Endothelial cell of umbilical vein (primary cell): ENCODE data around the gene NR1H4. TPM values are rescaled to one million over a fixed set of nuclear protein-coding genes. Genes with fewer than 3 reads are reported as not detected.

Experiments
- BruUV-seq: library from RNA; stranded (reverse); fragments of 400-500 nt; replicated peaks from 2 replicates; lab custom pipeline; 2021; lab: Mats Ljungman, UMichigan
- CTCF ChIA-PET: fragments of 300-600, 350-600 bp; sonication (Branson Sonifier 250); formaldehyde crosslinking; loops from one replicate; lab custom pipeline; 2021; ENCODE audit warnings: antibody characterized with exemption, inconsistent platforms; lab: Charles Lee
- POLR2A ChIA-PET: fragments of 300-600, 350-600 bp; sonication (Branson Sonifier 250); formaldehyde crosslinking; loops from one replicate; lab custom pipeline; 2021; ENCODE audit warnings: antibody characterized with exemption, inconsistent platforms; lab: Charles Lee
- DNase-seq: peaks from one replicate; pipeline ENCODE4 v3.0.0-alpha.2; 2011; ENCODE audit warnings: low read depth, low spot score
- FAIRE-seq: peaks from 2 replicates; lab custom pipeline; 2011; peaks lifted over from hg19 to GRCh38; lab: Jason Lieb, UNC
- H2AFZ ChIP-seq: 2 replicates; pipeline ENCODE4 v1.6.0; 2012; ENCODE audit warnings: low read depth, low read length, control low read depth, inconsistent platforms
- H3K27ac ChIP-seq: 2 replicates; pipeline ENCODE4 v1.5.1; 2011; ENCODE audit warnings: low read depth, mild to moderate bottlenecking, control low read depth, low read length, moderate library complexity; ENCODE audit not compliant: insufficient read depth
- H3K27me3 ChIP-seq, 2 experiments: 2 replicates each; pipeline versions ENCODE4 v1.6.0 to v1.6.1; 2011; ENCODE audit warnings: low read length in 2 of 2, mixed read lengths in 1 of 2; ENCODE audit not compliant: control insufficient read depth in 2 of 2, insufficient read depth in 2 of 2
- H3K36me3 ChIP-seq, 2 experiments: 2 replicates in 1 of 2; 3 replicates in 1 of 2; pipeline ENCODE4 v1.5.1; 2011; ENCODE audit warnings: low read length in 2 of 2, mild to moderate bottlenecking in 1 of 2, moderate library complexity in 1 of 2; ENCODE audit not compliant: control insufficient read depth in 2 of 2, insufficient read depth in 2 of 2; ENCODE audit errors: extremely low read depth in 1 of 2
- H3K4me1 ChIP-seq: 3 replicates; pipeline ENCODE4 v1.5.1; 2011; ENCODE audit warnings: mild to moderate bottlenecking, low read length; ENCODE audit not compliant: control insufficient read depth, insufficient read depth; ENCODE audit errors: extremely low read depth
- H3K4me2 ChIP-seq: 2 replicates; pipeline ENCODE4 v1.6.1; 2011; ENCODE audit warnings: low read length, control low read depth, mixed read lengths; ENCODE audit not compliant: insufficient read depth
- H3K4me3 ChIP-seq, 3 experiments: fragments of 200-600 bp in 1 of 3; sonication (generic), shearing (Covaris generic) in 1 of 3; replicated peaks in 1 of 3; 2 replicates each; pipeline ENCODE4 v1.5.1; 2011 to 2016; ENCODE audit warnings: control low read depth in 3 of 3, low read length in 3 of 3, mild to moderate bottlenecking in 2 of 3, inconsistent platforms in 1 of 3, low read depth in 1 of 3, moderate library complexity in 1 of 3; ENCODE audit not compliant: insufficient read depth in 1 of 3
- H3K79me2 ChIP-seq: 2 replicates; pipeline ENCODE4 v1.6.0; 2012; ENCODE audit warnings: low read length, inconsistent platforms; ENCODE audit not compliant: control insufficient read depth, insufficient read depth
- H3K9ac ChIP-seq: replicated peaks from 2 replicates; pipeline ENCODE3; 2011; ENCODE audit warnings: low read length, control low read depth; ENCODE audit not compliant: insufficient read depth; ENCODE audit errors: extremely low read depth
- H3K9me1 ChIP-seq: replicated peaks from 3 replicates; pipeline ENCODE4 v1.6.0; 2011; ENCODE audit warnings: mild to moderate bottlenecking, low read length; ENCODE audit not compliant: control insufficient read depth, insufficient read depth; ENCODE audit errors: extremely low read depth
- H3K9me3 ChIP-seq: replicated peaks from 2 replicates; pipeline ENCODE4 v1.5.1; 2012; ENCODE audit warnings: low read length, inconsistent platforms; ENCODE audit not compliant: control insufficient read depth, insufficient read depth
- H4K20me1 ChIP-seq: replicated peaks from 2 replicates; pipeline ENCODE3; 2011; ENCODE audit warnings: mild to moderate bottlenecking, low read length; ENCODE audit not compliant: control insufficient read depth, insufficient read depth; ENCODE audit errors: extremely low read depth
- EZH2 ChIP-seq: IDR thresholded peaks from 2 replicates; pipeline ENCODE4 v1.6.1; 2012; ENCODE audit warnings: borderline replicate concordance, low read depth, mild to moderate bottlenecking, moderate library complexity, low read length, inconsistent platforms; ENCODE audit not compliant: severe bottlenecking
- FOS ChIP-seq: IDR thresholded peaks from 2 replicates; pipeline ENCODE4 v1.6.1; 2011; ENCODE audit warnings: mild to moderate bottlenecking, low read length, moderate library complexity, borderline replicate concordance; ENCODE audit not compliant: insufficient read depth
- GATA2 ChIP-seq: IDR thresholded peaks from 2 replicates; pipeline ENCODE4 v1.7.0; 2011; ENCODE audit warnings: low read depth, mild to moderate bottlenecking, moderate library complexity, mixed read lengths, low read length; ENCODE audit not compliant: insufficient read length, insufficient read depth
- JUN ChIP-seq: IDR thresholded peaks from 2 replicates; pipeline ENCODE4 v1.6.1; 2011; ENCODE audit warnings: borderline replicate concordance, low read depth; ENCODE audit not compliant: insufficient read length, insufficient read depth
- MYC ChIP-seq: IDR thresholded peaks from one replicate; pipeline ENCODE4 v1.6.1; 2011; ENCODE audit warnings: mild to moderate bottlenecking, low read depth, low read length
- POLR2A ChIP-seq: IDR thresholded peaks from 2 replicates; pipeline ENCODE4 v1.6.1; 2012; ENCODE audit warnings: low read depth, mild to moderate bottlenecking, control low read depth, low read length
- POLR2AphosphoS5 ChIP-seq: IDR thresholded peaks from 2 replicates; pipeline ENCODE4 v1.6.1; 2012; ENCODE audit warnings: low read depth, mild to moderate bottlenecking, control low read depth, low read length, moderate library complexity; ENCODE audit not compliant: insufficient read depth
- dilution Hi-C: fragments of 300-500 bp; cut with MboI; formaldehyde crosslinking; loops from one replicate; pipeline ENCODE4 v1.15.0; 2019; ENCODE audit warnings: low sequenced_read_pairs; ENCODE audit not compliant: extremely low pct_ligation_motif_present
- intact Hi-C: fragments of 100-400 bp; cut with micrococcal nuclease; formaldehyde crosslinking; loops from one replicate; pipeline ENCODE4 v1.10.0; 2022
- polyA plus RNA-seq, 4 experiments: library from polyadenylated mRNA; depleted of rRNA in 3 of 4; stranded (reverse) in 3 of 4; unstranded in 1 of 4; fragments of >200 nt; gene quantifications; 2 replicates each; pipeline versions ENCODE4 v1.2.1 to v1.2.3, GENCODE V29; 2011 to 2012; ENCODE audit warnings: missing spikeins in 1 of 4
- total RNA-seq: library from RNA; stranded (reverse); gene quantifications from 2 replicates; pipeline ENCODE4 v1.2.3, GENCODE V29; 2021
- TF ChIP-seq, protein P1 (sequence below), 2 donors: IDR thresholded peaks; 1 replicate in 1 of 2; 2 replicates in 1 of 2; pipeline ENCODE4 v1.5.1; 2011; ENCODE audit warnings: low read length in 2 of 2, mild to moderate bottlenecking in 2 of 2, moderate library complexity in 2 of 2, control low read depth in 1 of 2, inconsistent platforms in 1 of 2, low read depth in 1 of 2; ENCODE audit not compliant: insufficient read depth in 1 of 2; ENCODE audit errors: extremely low read depth in 1 of 2
- TF ChIP-seq, protein P2 (sequence below): IDR thresholded peaks from 2 replicates; pipeline ENCODE4 v1.6.1; 2011; ENCODE audit not compliant: insufficient read depth, insufficient read length

NR1H4 gene
- total and polyA plus RNA-seq, 2 donors (not counting 3 experiments of a cell fraction or from before 2014, with no cell fraction given), result not detected

DNA sequence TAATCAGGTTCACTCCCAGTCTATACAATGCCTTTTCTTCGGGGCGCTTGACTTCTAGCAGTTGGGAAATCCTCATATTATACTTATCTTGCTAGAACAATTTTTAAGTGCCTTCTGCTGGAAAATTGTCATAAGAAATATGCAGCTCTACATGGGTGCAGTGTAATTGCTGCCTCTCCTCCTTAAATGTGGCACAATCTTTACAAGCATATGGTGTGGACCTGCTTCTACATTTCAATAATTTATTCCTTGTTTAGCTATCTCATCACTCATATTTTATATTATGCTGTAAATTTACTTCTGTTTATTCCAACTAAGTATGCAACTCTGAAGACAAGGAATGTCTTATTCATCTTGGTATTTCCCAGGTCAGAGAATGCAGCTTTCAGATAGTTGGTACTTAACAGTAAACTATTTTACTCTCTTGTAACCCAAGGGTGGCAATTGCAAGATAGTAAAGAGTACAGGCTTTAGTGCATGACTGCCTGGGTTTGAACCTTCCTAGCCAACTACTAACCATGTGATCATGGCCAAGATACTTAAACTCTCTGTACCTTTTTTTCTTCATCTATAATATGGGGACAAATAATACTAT is 56.2 kb downstream of the NR1H4 start:
- no peaks in the 10 kb centered on the region for H4K20me1 ChIP-seq
- no peaks in the 10 kb centered on the region for H3K4me1 ChIP-seq
- CTCF ChIA-PET, result no interaction called here

DNA sequence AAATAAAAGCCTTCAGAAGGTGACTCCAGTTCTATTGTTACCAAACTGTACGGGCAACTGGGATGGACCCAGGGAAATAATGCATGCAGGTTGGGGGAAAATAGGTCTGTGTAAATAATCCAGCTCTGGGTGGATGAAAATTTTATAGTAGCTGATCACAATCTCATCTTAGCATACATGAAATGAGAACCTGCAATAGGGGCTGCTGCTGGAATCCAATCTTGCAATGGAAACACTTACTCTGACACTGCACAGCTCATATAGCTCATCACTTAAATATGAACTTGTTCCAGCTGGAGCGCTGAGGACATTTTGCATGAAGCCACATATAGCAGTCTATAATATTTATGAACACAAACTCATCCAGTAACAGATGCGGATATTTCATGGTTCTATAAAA is 59.7 kb downstream of the NR1H4 start:
- H3K79me2 ChIP-seq, result no peaks in the 10 kb centered on the region
- H3K9me1 ChIP-seq, result no peaks in the 10 kb centered on the region
- no peaks in the 10 kb centered on the region for H3K9me3 ChIP-seq
- H4K20me1 ChIP-seq, result no peaks in the 10 kb centered on the region
- FAIRE-seq (no peak), DNase-seq (no peak)
- no peaks in the 10 kb centered on the region for H3K27me3 ChIP-seq
- POLR2A ChIA-PET, result no interaction called here
- intact Hi-C loops, result no loop called here
- no peak overlapping the region for H3K27ac ChIP-seq
- no TSS peak for BruUV-seq
- TF ChIP-seq POLR2AphosphoS5, result no peak
- TF ChIP-seq, protein P1, sequence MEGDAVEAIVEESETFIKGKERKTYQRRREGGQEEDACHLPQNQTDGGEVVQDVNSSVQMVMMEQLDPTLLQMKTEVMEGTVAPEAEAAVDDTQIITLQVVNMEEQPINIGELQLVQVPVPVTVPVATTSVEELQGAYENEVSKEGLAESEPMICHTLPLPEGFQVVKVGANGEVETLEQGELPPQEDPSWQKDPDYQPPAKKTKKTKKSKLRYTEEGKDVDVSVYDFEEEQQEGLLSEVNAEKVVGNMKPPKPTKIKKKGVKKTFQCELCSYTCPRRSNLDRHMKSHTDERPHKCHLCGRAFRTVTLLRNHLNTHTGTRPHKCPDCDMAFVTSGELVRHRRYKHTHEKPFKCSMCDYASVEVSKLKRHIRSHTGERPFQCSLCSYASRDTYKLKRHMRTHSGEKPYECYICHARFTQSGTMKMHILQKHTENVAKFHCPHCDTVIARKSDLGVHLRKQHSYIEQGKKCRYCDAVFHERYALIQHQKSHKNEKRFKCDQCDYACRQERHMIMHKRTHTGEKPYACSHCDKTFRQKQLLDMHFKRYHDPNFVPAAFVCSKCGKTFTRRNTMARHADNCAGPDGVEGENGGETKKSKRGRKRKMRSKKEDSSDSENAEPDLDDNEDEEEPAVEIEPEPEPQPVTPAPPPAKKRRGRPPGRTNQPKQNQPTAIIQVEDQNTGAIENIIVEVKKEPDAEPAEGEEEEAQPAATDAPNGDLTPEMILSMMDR (IDR thresholded peaks at IDR 0.05; ENCODE audit: extremely low read depth in 1 of 2, insufficient read depth in 1 of 2, low read depth in 1 of 2, low read length in 2 of 2), result no peak
- no peak for TF ChIP-seq EZH2
- TF ChIP-seq MYC, result no peak
- no peak for TF ChIP-seq GATA2
- no peak for TF ChIP-seq JUN
- TF ChIP-seq FOS, result no peak
- TF ChIP-seq, protein P2, sequence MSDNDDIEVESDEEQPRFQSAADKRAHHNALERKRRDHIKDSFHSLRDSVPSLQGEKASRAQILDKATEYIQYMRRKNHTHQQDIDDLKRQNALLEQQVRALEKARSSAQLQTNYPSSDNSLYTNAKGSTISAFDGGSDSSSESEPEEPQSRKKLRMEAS, result no peak
- TF ChIP-seq POLR2A, result no peak
- no peak overlapping the region for H3K4me2 ChIP-seq
- no peaks in the 10 kb centered on the region for H3K36me3 ChIP-seq
- no peak overlapping the region for H3K9ac ChIP-seq
- H3K4me1 ChIP-seq, result no peaks in the 10 kb centered on the region
- H3K4me3 ChIP-seq, result no peak overlapping the region
- dilution Hi-C loops, result no loop called here
- CTCF ChIA-PET, result no interaction called here
- H2AFZ ChIP-seq, result no peak overlapping the region

More for the DNA sequence above, 56.2 kb downstream of the NR1H4 start:
- Histone ChIP-seq H2AFZ (no peak overlapping the region), H3K36me3 (no peaks in the 10 kb centered on the region), H3K9me3 (no peaks in the 10 kb centered on the region), H3K27ac (no peak overlapping the region), H3K4me2 (no peak overlapping the region), H3K79me2 (no peaks in the 10 kb centered on the region), H3K4me3 (no peak overlapping the region), H3K27me3 (no peaks in the 10 kb centered on the region), H3K9ac (no peak overlapping the region), H3K9me1 (no peaks in the 10 kb centered on the region)
- FAIRE-seq (no peak), DNase-seq (no peak)
- POLR2A ChIA-PET, result no interaction called here
- TF ChIP-seq EZH2, result no peak
- TF ChIP-seq MYC, result no peak
- TF ChIP-seq POLR2A, result no peak
- TF ChIP-seq, protein P1 (IDR thresholded peaks at IDR 0.05; ENCODE audit: extremely low read depth in 1 of 2, insufficient read depth in 1 of 2, low read depth in 1 of 2, low read length in 2 of 2), result no peak
- dilution Hi-C loops, result no loop called here
- BruUV-seq, result no TSS peak
- intact Hi-C loops, result no loop called here
